ENCODE results near the gene CEP290.

- no peak for TF ChIP-seq CTCF (IDR thresholded peaks at IDR 0.05; ENCODE audit: insufficient read depth, low read length)
- TF ChIP-seq REST (IDR thresholded peaks at IDR 0.05; ENCODE audit: insufficient replicate concordance, low read depth) = no peak
- TF ChIP-seq SPI1 (IDR thresholded peaks at IDR 0.05; ENCODE audit: borderline replicate concordance, low read depth) = no peak
These were observed 489 bp downstream of the CEP290 start for GRCh38 chr12:88141425-88141773.

Data from HL-60 (cell line).